ENCODE results near the gene CGNL1.

The CGNL1 gene

DNA sequence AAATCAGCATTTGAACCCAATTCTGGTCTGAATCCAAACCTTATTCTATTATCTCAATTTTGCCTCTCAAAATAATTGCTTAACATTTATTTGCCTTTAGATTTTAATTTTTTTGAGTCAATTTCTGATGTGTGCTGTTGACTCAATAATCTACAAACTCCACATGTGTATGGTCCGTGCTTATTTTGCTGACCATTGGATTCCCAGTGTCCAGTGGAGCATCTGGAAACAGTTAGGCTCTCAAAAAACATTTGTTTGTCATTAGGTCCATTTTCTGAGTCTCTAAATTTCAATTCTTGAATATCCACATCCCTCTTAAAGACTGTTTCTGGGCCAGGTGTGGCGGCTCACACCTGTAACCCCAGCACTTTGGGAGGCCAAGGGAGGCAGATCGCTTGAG is 196.2 kb downstream of the CGNL1 start:
- Histone ChIP-seq H3F3A (ENCODE audit: insufficient read depth, low read length) (no peaks in the 10 kb centered on the region), H2AFZ (ENCODE audit: low read length) (no peak overlapping the region), H3K4me2 (ENCODE audit: low read length) (no peak overlapping the region), H3K4me3 (ENCODE audit: low read depth, low read length, poor library complexity, severe bottlenecking) (no peak overlapping the region), H3K36me3 (ENCODE audit: insufficient read depth, low read length) (no peaks in the 10 kb centered on the region), H3K4me1 (ENCODE audit: insufficient read depth, low read length, severe bottlenecking) (no peaks in the 10 kb centered on the region), H3K27me3 (ENCODE audit: insufficient read depth, low read length) (no peaks in the 10 kb centered on the region), H3K9me3 (ENCODE audit: low read length) (no peaks in the 10 kb centered on the region), H4K20me1 (ENCODE audit: insufficient read depth, low read length) (no peaks in the 10 kb centered on the region), H3K9ac (ENCODE audit: low read length) (no peak overlapping the region), H3K9me2 (ENCODE audit: low read depth, low read length) (no peaks in the 10 kb centered on the region), H3K79me2 (ENCODE audit: insufficient read depth, low read length) (no peaks in the 10 kb centered on the region), H3K27ac (ENCODE audit: low read depth, low read length, poor library complexity, severe bottlenecking) (no peak overlapping the region)
- TF ChIP-seq, protein P1, sequence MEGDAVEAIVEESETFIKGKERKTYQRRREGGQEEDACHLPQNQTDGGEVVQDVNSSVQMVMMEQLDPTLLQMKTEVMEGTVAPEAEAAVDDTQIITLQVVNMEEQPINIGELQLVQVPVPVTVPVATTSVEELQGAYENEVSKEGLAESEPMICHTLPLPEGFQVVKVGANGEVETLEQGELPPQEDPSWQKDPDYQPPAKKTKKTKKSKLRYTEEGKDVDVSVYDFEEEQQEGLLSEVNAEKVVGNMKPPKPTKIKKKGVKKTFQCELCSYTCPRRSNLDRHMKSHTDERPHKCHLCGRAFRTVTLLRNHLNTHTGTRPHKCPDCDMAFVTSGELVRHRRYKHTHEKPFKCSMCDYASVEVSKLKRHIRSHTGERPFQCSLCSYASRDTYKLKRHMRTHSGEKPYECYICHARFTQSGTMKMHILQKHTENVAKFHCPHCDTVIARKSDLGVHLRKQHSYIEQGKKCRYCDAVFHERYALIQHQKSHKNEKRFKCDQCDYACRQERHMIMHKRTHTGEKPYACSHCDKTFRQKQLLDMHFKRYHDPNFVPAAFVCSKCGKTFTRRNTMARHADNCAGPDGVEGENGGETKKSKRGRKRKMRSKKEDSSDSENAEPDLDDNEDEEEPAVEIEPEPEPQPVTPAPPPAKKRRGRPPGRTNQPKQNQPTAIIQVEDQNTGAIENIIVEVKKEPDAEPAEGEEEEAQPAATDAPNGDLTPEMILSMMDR (IDR thresholded peaks at IDR 0.05; ENCODE audit: low read length): no peak
- no peak for TF ChIP-seq EZH2 (IDR thresholded peaks at IDR 0.05; ENCODE audit: borderline replicate concordance, low read length)

DNA sequence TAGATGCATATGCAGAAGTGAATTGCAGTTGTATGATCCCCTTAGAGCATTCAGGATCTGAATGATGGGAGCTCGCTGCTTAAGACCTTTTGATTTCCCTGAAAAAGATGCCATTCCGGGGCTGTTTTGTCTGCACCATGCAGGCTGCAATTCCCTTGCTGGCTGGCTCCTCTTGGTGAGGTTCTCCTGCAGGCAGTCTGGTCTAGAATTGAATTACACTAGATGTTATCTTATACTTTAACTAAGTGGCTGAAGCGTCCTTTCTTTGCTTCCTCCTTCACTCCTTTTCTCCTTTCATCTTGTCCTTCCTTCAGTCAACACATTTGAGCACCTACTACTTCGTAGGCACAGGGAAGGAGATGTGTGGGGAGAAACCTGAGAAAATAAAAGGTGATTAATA is 196.8 kb downstream of the CGNL1 start:
- Histone ChIP-seq H3K27ac (ENCODE audit: low read depth, low read length, poor library complexity, severe bottlenecking) (no peak overlapping the region), H2AFZ (ENCODE audit: low read length) (no peak overlapping the region), H3K9ac (ENCODE audit: low read length) (no peak overlapping the region), H3K79me2 (ENCODE audit: insufficient read depth, low read length) (no peaks in the 10 kb centered on the region), H3K9me3 (ENCODE audit: low read length) (no peaks in the 10 kb centered on the region), H3K36me3 (ENCODE audit: insufficient read depth, low read length) (no peaks in the 10 kb centered on the region), H3K4me1 (ENCODE audit: insufficient read depth, low read length, severe bottlenecking) (no peaks in the 10 kb centered on the region), H3F3A (ENCODE audit: insufficient read depth, low read length) (no peaks in the 10 kb centered on the region), H3K9me2 (ENCODE audit: low read depth, low read length) (no peaks in the 10 kb centered on the region), H3K4me3 (ENCODE audit: low read depth, low read length, poor library complexity, severe bottlenecking) (no peak overlapping the region), H3K4me2 (ENCODE audit: low read length) (no peak overlapping the region), H4K20me1 (ENCODE audit: insufficient read depth, low read length) (no peaks in the 10 kb centered on the region), H3K27me3 (ENCODE audit: insufficient read depth, low read length) (no peaks in the 10 kb centered on the region)
- TF ChIP-seq, protein P1 (IDR thresholded peaks at IDR 0.05; ENCODE audit: low read length): no peak

DNA sequence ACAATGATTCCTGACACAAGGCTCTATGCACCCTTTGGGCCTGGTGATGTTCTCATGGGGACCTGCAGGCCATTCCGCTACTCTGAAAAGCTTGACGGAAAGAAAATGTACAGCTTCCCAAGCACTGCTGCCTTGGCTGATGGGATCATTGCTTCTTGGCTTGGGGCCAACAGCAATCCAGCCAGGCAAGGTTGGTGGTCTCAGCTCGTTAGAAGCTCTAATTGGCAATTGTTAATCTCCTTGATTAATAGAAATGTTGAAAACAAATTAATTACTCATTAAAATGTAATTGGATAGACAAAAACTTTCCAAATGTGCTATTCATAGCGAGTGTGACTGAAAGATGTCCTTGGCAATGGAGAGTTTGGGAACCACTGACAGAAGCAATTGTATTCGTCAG is 199.1 kb downstream of the CGNL1 start:
- Histone ChIP-seq H4K20me1 (ENCODE audit: insufficient read depth, low read length) (no peaks in the 10 kb centered on the region), H3K9me2 (ENCODE audit: low read depth, low read length) (no peaks in the 10 kb centered on the region), H3K27ac (ENCODE audit: low read depth, low read length, poor library complexity, severe bottlenecking) (no peak overlapping the region), H3K4me3 (ENCODE audit: low read depth, low read length, poor library complexity, severe bottlenecking) (no peak overlapping the region), H3F3A (ENCODE audit: insufficient read depth, low read length) (no peaks in the 10 kb centered on the region), H3K79me2 (ENCODE audit: insufficient read depth, low read length) (no peaks in the 10 kb centered on the region), H3K9ac (ENCODE audit: low read length) (no peak overlapping the region), H3K4me2 (ENCODE audit: low read length) (no peak overlapping the region), H3K9me3 (ENCODE audit: low read length) (no peaks in the 10 kb centered on the region), H3K36me3 (ENCODE audit: insufficient read depth, low read length) (no peaks in the 10 kb centered on the region), H3K4me1 (ENCODE audit: insufficient read depth, low read length, severe bottlenecking) (no peaks in the 10 kb centered on the region), H3K27me3 (ENCODE audit: insufficient read depth, low read length) (no peaks in the 10 kb centered on the region), H2AFZ (ENCODE audit: low read length) (no peak overlapping the region)
- no peak for TF ChIP-seq EZH2 (IDR thresholded peaks at IDR 0.05; ENCODE audit: borderline replicate concordance, low read length)
- TF ChIP-seq, protein P1 (IDR thresholded peaks at IDR 0.05; ENCODE audit: low read length): no peak
